GM21526 (cell line): Measurements from ENCODE around the gene CPNE4.
"Not testable (repeated sequence)": the region's sequence is repeated elsewhere in the genome, so short reads cannot be mapped to it uniquely, and the experiment has no call there.

Experiments used
- ATAC-seq: cut with Tn5 transposase; IDR thresholded peaks from one replicate; pipeline ENCODE4 v1.9.1; 2021; ENCODE audit warnings: moderate library complexity; ENCODE audit not compliant: unreplicated experiment, low FRiP score

The CPNE4 gene

DNA sequence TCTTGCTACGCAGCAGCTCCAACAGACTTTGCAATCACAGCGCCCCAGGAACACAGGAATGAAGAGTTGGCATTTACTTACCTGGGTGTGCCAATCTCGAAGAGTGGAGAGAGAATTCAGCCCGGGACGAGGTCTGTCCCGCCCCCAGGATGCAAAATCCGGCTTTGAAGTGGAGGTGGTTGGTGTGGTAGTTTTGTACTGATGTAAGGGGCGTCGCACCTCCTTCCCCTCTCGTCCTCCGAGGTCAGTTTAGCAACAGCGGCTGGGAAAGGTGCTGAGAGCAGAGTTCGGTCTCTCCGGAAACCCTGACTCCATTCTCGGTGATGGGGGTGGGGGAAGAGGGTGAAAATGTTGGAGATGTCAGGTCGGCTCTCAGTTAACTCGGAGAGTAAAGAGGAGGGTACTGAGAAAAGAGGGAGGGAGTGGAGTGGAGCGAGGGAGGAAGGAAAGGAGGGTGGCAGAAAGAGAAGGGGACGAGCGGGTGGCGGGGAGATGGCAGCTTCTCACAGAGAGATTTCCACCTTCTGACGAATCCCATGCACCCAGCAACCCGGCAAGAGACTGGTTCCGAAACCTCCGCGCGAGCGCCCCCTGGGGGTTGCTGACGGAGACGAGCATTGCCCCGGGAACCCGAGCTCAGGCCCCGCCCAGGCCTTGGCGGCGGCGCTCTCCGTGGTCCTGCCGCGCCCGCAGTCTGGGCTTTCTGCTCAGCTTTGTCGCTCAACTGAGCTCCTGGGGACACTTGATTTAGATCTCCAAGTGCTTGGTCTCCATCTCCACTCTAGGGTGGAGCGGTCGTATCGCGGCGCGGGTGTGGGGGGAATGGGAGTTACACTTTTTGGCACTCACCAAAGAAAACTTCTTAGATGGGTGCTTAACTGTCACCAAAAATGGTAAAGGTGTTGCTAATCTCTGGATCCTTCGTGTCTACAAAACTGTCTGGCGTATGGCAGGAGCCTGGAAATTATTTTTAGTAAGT, at the start of gene CPNE4:
TSS of gene CPNE4 (minus strand) at position 529 of the 979 bp plus-strand sequence.
- ATAC-seq: peak; percentile 93

DNA sequence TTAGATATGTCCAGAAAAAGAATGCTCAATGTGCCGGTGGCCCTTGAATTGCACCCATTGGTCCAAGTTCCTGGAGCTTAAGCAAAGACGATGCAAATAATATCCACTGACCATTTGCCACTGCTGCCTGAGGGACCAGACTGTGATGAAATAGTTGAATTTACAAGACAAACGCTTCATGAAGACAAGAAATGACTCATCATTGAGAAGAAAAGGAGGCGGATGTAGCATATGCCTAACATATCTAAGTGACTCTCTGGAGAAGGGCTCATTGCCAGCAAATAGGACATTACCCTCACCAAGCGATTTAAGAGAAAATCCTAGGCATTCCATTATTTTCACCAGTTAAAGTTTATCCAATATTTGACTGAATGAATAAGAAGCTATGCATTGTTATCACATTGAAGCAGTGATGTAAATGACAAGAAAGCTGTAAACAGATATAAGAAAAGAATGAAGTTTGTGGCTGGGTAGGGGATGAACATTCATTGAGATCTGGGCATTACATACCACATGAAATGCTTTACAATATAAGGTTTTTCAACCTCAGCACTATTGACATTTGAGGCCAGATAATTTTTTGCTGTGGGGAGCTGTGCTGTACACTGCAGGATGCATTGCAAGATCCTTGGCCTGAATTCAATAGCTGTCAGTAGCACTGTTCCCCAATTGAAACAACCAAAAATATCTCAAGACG, 48.9 kb upstream of the CPNE4 start:
- no peak for ATAC-seq

DNA sequence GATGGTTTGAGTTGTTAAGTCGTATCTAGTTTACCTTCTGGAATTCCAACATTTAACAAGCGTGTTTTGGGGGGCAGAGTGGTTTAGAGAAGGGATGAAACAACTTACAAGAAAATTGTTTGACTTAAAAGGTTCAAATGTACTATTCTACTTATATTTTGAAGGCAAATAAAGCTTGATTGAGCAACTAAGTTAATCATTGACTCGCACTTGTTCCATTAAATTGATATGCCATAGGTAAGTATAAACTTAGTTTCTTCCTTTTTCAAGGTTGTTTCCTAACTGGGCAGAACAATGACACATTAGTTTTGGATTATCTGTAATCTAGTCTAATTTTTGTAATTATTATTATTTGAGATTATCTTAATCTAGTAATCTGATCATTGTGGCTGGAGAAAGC, 48.3 kb upstream of the CPNE4 start:
- ATAC-seq: no peak

DNA sequence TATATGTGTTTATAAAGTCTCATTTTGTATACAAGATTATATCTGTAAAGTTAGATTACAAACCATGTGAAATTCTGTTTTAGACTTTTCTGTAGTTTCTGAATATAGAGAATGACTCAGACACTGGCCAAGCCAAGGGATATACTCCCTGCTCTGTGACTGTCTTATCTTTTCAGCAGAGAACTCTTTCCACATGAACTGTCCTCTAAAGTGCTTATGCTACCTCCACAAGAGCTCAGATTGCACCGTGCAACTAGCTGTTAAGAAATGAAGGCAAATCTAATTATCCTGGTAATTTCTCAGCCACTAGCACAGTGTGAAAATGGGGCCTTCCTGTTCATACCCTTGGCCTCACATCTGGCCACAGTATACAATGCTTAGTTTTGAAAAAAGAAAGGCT, 44.3 kb upstream of the CPNE4 start:
- no peak for ATAC-seq

DNA sequence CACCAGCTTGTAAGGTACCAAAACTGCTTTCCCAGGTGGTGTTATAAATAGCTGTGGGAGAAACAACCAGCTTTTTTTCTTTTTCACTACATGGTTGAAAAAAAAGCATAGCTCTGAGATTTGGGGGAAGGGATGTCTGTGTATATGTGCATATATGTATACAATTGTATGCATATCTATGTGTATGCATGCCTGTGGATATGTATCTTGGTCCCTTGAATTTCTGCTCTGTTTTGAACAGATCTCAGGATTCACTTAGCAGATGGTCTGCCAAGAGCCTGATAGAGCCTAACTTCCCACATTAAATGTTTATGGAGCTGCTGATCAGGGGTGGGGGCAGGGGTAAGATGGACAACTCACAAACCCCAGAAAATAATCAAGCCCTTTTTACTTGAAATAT, 39.0 kb upstream of the CPNE4 start:
- no peak for ATAC-seq

DNA sequence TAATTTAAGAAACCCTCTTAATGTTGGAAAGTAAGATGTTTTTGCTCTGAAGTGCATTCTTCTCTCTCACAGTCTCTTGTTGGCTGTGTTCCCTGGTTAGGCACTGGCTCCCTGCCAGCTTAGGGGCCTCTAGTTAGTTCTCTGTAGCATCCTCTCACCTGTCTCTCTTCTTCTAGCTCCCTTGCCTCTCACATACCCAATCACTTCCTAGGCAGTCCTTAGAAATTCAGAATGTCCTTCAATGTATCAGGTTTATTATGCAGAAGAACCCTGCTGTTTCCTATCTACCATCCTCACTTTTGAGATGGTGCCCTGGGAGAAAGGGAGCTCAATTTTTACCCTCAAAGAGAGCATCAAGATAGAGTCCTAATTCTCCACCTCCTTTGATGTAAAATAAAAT, 36.2 kb upstream of the CPNE4 start:
- no peak for ATAC-seq

DNA sequence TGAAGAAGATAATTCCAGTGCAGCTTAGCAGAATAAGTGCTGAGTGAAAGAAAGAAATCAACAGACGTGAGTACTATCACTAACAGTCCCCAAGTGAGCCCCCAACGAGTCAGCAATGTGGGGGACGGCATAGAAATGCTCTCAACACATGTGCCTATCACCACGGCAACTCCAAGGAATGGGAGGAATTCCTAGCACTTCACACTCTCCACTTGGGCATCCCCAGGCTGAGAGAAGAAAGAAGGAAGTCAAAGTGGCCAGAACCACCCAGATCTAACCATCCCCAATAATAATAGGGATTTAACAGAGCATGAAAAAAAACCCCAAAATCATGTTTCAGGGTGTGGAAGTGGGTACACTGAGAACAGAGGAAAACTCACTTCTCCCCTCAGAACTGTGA, 29.3 kb upstream of the CPNE4 start:
- ATAC-seq: no peak

DNA sequence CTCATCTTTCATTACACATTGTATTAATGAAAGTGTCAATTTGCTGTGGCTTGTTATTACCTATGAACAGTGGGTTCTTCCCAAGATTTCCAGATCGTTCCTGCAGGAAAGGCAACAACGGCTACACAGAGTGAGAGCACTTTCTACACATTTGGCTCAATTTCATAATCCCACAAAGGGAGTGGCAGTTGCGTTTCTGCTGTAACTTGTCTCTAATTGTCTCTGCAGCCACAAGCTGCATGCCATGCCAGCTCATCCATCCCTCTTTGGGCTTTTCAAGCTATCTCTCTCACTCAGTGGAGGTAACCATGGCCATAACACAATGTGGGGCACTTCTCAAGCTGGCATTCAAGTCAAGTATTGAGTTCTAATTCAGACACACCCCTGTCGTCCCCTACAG, 27.7 kb upstream of the CPNE4 start:
- ATAC-seq: no peak

DNA sequence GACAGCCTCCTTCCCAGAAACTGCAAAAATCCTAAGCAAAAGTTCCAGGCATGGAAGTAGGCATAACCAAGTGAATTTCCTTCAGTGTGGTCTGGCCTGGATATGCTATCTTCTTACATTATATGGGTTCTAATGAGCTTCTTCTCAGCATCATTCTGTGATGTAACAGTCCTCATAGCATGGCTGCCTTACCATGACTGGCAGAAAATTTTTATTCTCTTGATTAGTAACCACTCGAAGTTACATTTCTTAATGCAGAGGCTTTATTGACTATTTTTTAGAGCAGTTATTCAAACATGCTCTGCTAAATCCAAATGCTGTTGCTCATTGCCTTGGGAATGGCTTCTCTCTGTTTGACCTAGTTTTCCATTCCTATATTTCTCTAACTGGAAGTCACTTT, 21.1 kb upstream of the CPNE4 start:
- no peak for ATAC-seq

DNA sequence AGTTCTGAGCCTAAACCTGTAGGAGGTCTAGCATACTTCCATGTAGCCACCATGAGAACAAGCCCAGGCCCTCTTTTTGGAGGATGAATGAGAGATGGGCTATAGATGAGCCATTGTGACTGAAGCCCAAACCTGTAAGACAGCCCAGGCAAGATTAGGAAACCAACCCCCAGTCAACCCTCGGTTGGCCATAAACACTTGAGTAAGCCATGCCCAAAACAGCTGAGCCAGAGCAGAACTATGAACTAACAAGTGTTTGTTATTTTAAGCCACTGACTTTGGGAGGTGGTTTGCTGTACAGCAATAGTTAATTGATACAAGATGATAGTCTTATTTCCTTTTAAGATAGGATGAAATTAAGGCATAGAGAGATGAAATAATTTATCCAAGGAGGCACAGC, 12.4 kb upstream of the CPNE4 start:
- ATAC-seq: no peak

DNA sequence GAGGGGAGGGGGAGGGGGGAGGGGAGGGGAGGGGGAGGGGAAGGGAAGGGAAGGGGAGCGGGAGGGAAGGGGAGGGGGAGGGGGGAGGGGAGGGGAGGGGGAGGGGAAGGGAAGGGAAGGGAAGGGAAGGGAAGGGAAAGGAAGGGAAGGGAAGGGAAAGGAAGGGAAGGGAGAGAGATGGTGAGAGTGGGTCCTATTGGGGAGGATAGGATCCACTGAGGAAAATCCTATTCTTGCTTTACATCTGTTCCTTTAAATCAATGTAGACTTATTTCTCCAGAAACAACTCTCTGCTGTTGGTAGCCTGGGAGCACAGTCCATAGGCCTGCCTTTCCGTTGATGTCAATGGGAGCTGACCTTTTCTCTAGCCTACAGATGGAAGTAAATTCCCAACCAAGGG, 10.1 kb upstream of the CPNE4 start:
- ATAC-seq: not testable (repeated sequence)

DNA sequence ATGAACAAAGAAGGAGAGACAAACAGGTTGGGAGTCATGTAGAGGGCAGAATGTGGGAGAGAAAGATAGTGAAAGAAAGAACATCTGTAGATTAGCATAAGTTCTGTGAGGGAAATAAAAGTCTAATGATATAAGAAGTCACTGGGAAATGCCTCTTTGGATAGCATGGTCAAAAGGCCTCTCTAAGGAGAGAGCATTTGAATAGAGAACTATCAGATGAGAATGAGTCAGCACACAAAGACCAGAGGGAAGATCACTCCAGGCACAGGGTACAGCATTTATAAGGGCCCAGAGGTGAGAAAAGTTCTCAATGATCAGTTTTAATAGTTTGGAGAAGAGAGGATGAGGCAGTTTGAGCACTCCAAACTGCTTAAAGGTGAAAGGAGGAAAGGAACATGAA, 7.9 kb upstream of the CPNE4 start:
- ATAC-seq: no peak

DNA sequence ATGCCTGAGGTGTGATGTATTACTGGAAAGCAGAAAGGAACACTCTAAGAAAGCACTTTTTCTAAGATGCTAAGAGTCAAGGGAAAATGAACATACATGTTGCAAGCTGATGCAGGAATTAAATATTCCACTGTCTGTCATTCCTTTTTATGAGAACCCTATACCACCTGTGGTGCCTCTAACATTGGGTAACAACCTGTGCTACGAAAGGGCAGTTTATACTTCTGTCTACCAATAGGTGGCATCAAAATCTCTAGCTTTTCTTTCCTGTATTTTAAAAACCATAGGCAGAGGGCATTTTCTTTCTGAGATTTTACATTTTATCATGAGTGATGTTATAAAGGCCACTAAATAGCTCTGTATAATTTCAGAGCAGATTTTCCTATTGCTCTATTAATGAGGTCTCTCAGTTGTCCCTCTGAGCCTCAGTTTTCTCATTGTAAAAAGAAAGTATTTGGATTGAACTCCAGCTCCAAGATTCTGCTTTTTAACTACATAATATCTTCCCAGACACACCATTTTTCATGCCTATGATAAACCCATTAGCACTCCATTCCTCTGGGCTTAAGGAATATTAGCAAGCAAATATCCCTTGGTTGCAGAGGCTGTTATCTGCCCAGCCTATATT, 3.5 kb upstream of the CPNE4 start:
- no peak for ATAC-seq

DNA sequence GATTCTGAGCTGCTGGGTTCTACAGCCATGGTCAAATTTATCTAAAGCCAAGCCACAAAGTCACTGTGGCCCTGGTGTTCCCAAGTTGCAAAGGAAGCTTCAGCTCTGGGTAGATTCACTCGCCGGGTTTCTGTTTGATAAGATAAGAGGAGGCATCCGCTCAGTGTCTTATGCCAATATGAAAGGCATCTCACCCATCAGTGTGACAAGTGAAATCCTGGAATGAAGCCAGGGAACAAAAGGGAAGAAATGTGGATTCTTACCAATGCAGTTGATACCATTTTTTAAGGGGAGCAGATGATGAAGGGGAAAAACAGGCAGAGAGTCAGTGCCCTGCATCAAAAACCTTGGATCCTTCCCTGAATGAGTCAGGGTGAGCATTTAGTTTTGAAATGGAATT, 2.8 kb upstream of the CPNE4 start:
- ATAC-seq: no peak

DNA sequence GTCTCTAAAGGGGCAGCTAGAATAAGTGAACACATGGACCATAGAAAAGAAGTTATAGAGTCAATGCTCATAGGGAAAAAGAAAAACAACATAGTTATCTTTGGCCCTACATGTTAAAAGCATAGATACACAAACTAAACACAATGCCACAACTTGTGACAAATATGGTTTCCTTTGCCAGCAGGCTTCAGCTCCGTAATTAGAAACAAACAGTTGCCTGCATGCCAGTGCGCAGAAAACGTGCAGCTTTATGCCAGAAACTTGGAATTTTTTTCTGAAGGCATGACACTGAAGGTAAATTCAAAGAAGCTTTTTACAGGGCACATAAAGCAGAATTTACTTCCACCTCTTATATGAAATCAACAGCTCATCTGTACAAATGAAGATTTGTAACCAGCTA, 2.2 kb upstream of the CPNE4 start:
- ATAC-seq: no peak

DNA sequence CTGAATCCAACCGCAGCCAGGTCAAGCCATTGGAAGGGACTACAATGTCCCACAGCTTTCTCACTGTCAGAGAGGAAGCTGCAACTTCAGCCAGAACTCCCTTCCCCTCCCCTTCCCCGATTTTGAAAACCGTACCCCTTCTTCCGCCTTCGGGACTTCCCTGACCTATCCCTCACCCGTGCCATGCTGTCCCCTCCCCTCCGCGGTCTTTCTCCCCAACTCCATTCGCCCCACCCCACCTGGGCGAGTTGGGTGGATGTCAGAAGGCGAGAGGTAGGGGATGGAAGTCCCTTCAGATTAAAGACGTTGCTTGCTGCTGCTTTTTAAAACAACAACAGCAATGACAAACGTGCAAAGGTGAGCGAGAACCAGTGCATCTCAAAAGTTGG, 723 bp downstream of the CPNE4 start:
- no peak for ATAC-seq

DNA sequence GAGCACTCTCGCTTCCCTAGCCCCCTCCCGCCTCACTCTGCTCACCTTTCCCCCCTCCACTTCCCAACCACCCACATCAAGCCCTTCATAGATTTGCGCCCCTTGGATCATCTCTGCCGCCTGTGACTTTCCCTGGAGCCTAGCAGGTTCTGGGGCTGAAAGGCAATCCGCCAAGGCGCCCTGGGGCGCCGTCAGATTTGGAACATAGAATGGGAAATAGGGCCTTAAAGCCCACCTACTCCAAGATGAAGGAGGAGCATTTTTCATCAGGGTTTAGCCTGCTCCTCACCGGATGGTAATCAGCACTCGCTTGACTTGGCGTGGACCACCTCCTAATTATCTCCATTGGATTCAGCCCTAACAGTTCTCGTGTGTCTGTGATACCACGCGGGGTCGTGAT, 1.3 kb downstream of the CPNE4 start:
- ATAC-seq: no peak

DNA sequence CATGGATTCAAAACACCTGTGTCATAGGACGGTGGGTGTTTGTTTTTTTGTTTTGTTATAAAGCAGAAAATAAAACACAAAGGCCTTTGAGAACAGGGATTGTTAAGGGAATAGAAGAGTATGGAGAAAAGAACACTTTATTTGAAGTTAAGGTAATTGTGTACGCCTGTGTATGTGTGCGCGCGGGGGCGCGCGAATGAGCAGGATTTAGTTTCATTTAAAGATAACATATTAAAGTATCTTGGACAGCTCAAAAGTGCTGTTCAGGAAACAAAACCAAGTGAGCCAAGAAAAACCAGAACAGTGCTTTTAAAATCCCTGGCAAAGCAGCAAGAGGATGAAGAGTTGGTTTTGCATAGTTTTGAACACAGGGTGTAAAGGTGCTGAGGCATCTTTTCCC, 1.9 kb downstream of the CPNE4 start:
- no peak for ATAC-seq

DNA sequence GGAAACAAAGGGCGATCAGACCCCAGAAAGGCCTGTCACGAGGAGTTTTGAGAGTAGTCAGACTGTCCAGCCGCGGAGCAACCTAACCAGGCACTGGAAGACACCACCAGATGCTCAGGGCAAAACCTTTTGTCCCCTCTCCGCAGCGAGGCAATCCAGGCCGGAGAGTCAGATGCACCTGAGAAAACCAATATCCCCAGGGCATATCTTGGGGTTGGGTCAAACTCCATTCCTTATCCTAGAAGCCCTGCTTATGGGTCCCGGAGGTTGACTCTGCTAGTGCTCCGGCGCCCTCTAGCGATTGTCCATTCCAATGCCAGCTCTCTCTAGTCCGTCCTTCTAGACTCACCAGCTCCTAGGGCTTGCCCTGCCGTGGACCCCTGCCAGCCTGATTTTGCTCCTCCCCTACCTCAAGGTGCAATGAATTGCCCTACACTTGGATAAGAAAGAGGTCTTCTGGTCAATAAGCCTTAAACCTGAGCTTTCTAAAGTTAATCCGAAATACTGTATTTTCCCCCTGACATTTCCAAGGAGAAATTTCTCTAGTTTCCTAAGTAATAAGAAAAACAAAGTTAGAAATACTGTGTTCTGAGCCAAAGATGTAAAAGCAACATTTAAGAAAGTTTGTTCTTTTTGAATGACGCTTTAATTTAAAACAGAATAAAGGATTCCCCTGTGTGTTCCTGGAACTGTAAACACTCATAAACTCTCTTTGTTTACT, 5.5 kb downstream of the CPNE4 start:
- ATAC-seq: peak; percentile 69

DNA sequence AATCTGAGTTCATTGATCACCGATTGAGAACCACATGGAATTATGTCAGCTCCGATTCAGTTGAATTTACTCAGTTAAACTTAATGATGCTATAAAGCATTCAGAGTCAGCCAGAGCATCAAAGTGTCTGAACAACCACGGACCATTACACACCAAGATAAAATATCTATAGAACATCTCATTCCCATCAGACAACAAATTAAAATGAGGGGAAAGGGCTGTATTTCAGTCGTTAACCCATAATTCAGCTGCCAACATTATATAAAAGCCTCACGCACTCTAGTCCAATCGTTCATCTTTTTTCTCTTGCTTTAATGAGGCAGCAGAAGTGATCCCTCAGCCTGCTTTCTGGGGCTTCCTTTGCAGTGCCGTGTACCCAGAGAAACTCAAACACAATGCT, 11.9 kb downstream of the CPNE4 start:
- ATAC-seq: no peak

DNA sequence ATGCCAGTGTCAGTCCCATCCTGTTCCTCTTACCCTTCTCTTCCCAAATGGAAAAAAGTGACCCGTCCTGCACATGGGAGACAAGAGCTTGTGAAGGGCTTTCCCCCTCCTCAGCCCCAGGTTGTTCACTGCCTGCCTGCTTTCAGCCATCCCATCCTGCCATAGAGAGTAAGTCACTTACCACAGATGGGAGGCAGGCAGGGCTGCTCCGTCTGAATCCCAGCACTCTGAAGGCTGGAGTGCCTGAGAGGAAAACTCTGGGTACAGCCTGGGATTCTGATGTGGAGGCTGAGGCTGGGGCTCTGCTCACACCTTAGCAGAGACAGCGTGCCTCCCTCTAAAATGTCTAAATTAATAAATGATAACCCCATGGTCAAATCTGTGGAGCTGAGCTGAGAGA, 14.8 kb downstream of the CPNE4 start:
- no peak for ATAC-seq
